NB4 (cell line): ENCODE results near the gene CCDC66.

ENCODE experiments used
- CTCF ChIP-seq: IDR thresholded peaks from one replicate; pipeline ENCODE4 v1.5.1; 2012; ENCODE audit warnings: low read depth, low read length
- POLR2A ChIP-seq: IDR thresholded peaks from 2 replicates; pipeline ENCODE4 v1.6.1; 2011; ENCODE audit warnings: mild to moderate bottlenecking; ENCODE audit not compliant: insufficient read length; ENCODE audit errors: extremely low read depth
- TF ChIP-seq, protein P1 (sequence below): IDR thresholded peaks from 2 replicates; pipeline ENCODE4 v1.6.1; 2011; ENCODE audit warnings: low read depth, low read length

DNA sequence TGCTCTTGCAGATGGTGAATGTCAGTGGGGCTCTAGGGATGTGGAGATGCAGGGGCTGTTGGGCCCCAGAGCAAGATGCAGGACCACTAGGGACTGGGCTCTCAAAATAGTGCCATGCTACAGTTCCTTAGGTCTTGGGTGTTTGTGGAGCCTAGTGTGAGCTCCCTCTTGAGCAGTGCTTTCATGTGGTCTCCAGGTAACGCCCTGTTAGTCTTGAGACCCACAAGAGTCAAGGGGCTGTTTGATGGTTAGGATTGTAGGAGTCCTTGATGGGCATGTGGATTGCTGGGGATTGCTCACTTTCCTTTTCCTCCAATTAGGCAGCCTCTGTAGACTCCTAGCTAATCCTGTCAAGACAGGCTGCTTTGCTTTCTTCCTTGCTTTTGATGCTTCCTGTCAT is 56.0 kb downstream of the CCDC66 start:
- TF ChIP-seq CTCF (no peak), POLR2A (no peak)
- TF ChIP-seq, protein P1, sequence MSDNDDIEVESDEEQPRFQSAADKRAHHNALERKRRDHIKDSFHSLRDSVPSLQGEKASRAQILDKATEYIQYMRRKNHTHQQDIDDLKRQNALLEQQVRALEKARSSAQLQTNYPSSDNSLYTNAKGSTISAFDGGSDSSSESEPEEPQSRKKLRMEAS, result no peak
